ENCODE results near the gene XPR1.

The XPR1 gene

GRCh38 chr1:180884588-180885300 is 252.9 kb downstream of the XPR1 start:
- DNase-seq (ENCODE audit: low read depth in 2 of 2, low spot score in 1 of 2), result no peak

DNA sequence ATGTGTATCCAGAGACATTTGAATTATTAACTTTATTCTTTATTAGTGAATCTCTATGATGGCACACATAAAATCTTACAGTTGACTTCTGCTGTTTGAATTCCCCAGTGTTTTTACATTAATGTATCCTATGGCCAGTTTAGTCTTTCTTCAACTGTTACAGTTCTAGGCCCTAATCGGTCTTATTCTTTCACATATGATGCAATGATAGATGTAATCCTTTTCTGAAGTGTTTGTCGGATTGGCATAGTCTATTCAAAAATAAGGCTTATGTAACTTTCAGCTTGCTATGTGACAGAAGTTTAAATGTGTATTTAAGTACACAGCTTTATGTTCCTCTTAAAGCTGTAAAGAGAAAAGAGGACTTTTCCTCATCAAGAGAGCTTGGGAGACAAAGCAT is 254.5 kb downstream of the XPR1 start:
- no peak for DNase-seq (ENCODE audit: low read depth in 2 of 2, low spot score in 1 of 2)

GRCh38 chr1:180887841-180888240 is 256.0 kb downstream of the XPR1 start:
- DNase-seq (ENCODE audit: low read depth in 2 of 2, low spot score in 1 of 2), result no peak

- DNase-seq (ENCODE audit: low read depth in 2 of 2, low spot score in 1 of 2), result no peak
Measured at GRCh38 chr1:180888870-180889269, 257.0 kb downstream of the XPR1 start.

DNA sequence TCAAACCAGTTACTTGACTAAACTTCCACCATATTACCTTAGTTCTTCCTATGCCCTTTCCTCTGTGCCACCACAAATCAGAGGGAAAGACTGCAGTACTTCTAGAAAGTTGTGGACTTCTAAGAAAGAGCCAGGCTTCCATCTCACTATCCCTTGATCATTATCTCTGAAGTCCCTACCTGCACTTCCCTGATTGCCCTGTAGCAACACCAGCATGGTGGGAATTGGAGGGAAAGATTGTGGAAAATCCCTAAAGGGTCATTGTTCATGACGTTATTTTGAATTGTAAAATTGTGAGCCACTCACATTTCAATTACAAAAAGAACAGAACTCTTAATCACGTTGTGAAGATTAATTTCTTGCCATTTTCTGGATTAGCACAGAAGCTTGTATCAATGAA is 257.5 kb downstream of the XPR1 start:
- DNase-seq (ENCODE audit: low read depth in 2 of 2, low spot score in 1 of 2), result no peak

DNA sequence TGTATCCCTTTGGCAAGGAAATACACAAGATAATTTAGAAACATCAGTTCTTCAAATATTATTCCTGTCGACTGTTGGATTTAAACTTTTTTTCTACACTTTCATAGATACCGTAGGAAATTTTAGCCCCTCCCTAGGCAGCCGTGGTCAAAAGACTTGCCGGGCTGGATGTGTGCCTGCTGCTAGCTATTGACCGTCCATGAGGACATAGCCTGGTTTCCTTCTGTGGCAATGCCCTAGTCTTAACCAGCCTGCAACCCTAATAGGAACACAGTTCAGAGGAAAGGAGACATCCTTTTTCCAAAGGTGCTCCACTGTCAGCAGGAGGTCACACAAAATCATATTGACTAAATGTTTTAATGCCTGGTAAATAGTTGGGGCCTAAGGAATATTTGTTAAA is 260.4 kb downstream of the XPR1 start:
- DNase-seq (ENCODE audit: low read depth in 2 of 2, low spot score in 1 of 2), result no peak

DNA sequence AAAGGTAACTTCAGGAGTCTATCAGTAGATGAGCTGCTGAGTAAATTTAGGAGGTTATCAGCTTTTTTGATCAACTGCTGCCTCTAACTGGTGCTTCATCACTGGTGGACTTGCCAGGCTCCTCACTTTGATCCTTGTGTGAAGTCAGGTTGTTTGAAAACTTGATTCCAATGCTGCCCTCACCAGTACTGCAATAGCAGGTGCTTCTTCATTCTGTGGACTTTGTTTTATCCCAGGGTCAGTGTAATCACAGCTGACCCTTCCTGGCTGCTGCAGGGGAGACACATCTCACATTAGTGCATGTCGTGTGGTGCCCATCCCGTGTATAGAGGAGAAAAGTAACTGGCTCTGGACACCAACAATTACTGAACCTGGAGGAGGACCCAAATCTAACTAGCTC is 260.9 kb downstream of the XPR1 start:
- DNase-seq (ENCODE audit: low read depth in 2 of 2, low spot score in 1 of 2), result no peak

DNA sequence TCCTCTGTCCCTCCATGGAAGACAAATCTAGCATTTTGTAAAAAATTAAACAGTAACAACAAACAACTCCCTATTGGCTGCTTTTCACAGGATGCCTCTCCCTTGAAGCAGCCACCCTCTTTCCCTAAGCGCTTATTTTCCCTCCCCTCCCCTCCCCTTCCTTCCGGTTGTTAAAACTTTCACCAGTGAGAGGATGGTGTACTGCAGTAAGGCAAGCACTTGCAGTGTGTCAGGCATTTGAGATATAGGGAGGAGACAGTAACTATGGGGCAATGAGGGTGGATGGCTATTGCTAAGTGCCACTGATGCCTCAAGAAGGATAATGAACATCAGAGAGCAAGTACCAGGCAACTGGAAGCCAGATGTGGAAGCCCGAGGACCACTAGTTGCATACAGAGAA is 261.8 kb downstream of the XPR1 start:
- no peak for DNase-seq (ENCODE audit: low read depth in 2 of 2, low spot score in 1 of 2)

GRCh38 chr1:180896161-180896560 is 264.3 kb downstream of the XPR1 start:
- DNase-seq (ENCODE audit: low read depth in 2 of 2, low spot score in 1 of 2), result no peak

- no peak for DNase-seq (ENCODE audit: low read depth in 2 of 2, low spot score in 1 of 2)
Measured at GRCh38 chr1:180898441-180899219, 266.8 kb downstream of the XPR1 start.

DNA sequence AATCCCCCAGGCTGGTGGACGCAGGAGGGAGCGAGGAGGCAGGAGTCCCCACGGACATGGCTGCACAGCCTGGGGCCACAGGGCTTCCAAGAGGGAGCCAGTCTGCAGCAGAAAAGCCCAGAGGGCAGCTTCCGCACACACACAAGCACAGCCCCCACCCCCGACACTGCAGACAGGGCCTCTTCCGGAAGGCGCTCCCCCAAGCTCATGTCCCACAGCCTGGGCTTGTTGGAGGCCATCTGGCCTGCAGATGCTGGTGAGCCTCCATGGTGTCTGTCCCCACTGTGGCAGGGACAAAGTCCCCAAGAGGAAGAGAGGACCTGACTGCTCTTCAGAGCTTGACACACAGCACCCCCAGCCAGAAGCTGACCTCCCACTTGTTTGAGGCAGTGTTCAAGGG is 267.4 kb downstream of the XPR1 start:
- no peak for DNase-seq (ENCODE audit: low read depth in 2 of 2, low spot score in 1 of 2)

GRCh38 chr1:180901076-180901990 is 269.5 kb downstream of the XPR1 start:
- no peak for DNase-seq (ENCODE audit: low read depth in 2 of 2, low spot score in 1 of 2)

- no peak for DNase-seq (ENCODE audit: low read depth in 2 of 2, low spot score in 1 of 2)
Measured at GRCh38 chr1:180902541-180902940, 270.7 kb downstream of the XPR1 start.

DNA sequence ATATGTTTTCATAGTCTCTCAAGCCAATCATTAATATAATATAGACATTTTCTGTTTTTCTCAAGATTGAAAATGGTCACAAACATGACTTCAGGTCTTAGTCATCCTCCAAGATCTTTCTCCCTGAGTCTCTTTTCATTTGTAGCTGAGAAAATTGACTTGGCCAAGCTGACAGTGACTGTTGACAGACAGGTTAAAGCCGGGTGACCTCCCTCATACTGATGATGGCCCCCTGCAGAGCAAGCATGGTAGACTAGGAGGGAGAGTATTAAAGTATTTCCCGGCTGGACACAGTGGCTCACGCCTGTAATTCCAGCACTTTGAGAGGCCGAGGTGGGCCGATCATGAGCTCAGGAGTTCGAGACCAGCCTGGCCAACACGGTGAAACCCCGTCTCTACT is 274.1 kb downstream of the XPR1 start:
- DNase-seq (ENCODE audit: low read depth in 2 of 2, low spot score in 1 of 2), result no peak

- DNase-seq (ENCODE audit: low read depth in 2 of 2, low spot score in 1 of 2), result no peak
Measured at GRCh38 chr1:180906511-180906910, 274.7 kb downstream of the XPR1 start.

GRCh38 chr1:180907313-180908055 is 275.7 kb downstream of the XPR1 start:
- DNase-seq (ENCODE audit: low read depth in 2 of 2, low spot score in 1 of 2), result no peak

- DNase-seq (ENCODE audit: low read depth in 2 of 2, low spot score in 1 of 2), result no peak
Measured at GRCh38 chr1:180908074-180908765, 276.4 kb downstream of the XPR1 start.

DNA sequence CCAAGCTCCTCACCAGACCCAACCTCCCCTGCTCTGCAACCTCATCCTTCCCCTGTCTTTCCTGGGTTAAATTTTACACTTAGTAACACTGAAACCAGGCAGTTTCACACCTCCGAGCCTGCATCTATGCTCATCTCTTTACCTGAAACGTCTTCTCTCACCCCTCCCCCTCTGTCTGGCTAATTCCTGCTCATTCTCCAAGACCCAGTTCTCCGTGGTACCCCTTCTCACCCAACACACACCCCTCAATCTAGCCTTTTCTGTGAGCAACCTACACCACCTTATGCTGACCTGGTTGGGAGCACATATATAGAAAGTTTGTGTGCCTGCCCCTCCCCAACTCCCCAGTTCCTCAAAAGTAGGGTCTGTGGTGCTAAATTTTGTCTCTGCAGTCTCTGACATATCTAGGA is 277.2 kb downstream of the XPR1 start:
- no peak for DNase-seq (ENCODE audit: low read depth in 2 of 2, low spot score in 1 of 2)

DNA sequence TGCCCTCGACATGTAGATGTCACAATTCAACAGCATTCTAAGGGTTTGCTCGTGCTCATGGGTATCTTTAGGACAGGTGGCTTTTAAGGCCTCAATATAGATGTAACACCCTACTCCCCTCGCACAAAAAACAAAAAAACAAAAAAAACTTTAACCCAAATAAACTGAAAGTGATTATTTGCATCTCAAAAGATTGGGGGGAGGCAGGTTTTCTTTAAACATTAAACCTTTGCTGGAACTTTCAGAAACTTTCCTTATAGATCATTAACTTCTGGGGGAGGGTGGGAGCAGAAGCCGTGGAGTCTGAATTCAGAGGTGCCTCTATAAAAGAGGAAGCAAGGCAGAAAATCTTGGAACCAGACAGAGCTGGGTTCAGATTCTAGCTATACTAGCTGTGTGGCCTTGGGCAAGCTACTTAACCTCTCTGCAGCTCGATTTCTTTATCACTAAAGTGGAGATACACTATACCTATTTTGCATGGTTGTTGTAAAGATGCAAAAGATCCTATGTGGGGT is 277.7 kb downstream of the XPR1 start:
- DNase-seq (ENCODE audit: low read depth in 2 of 2, low spot score in 1 of 2), result no peak

- no peak for DNase-seq (ENCODE audit: low read depth in 2 of 2, low spot score in 1 of 2)
Measured at GRCh38 chr1:180911640-180912191, 279.9 kb downstream of the XPR1 start.
